Mesenchymal stem cell (in vitro differentiated cells and primary cell): Measurements from ENCODE around the gene SHF.
A peak's percentile ranks its signal among the peaks of the same experiment; 100 is the strongest.

ENCODE experiments used
- DNase-seq: peaks from one replicate; pipeline ENCODE4 v3.0.0-alpha.2; 2013
- H2AFZ ChIP-seq: one replicate; pipeline ENCODE4 v1.6.1; 2013; ENCODE audit warnings: low read depth, mild to moderate bottlenecking, control low read depth, inconsistent platforms, low read length, moderate library complexity
- H2AK5ac ChIP-seq: 2 replicates; pipeline ENCODE4 v1.6.1; 2013; ENCODE audit warnings: low read length, moderate library complexity, mild to moderate bottlenecking, inconsistent platforms; ENCODE audit not compliant: severe bottlenecking
- H2BK120ac ChIP-seq: one replicate; pipeline ENCODE4 v1.6.1; 2013; ENCODE audit warnings: low read depth, mild to moderate bottlenecking, inconsistent platforms, low read length, moderate library complexity
- H2BK12ac ChIP-seq, 2 experiments: one replicate each; pipeline ENCODE4 v1.6.1; 2013; ENCODE audit warnings: inconsistent platforms in 2 of 2, low read length in 2 of 2, mild to moderate bottlenecking in 2 of 2, moderate library complexity in 2 of 2, control low read depth in 1 of 2
- H2BK15ac ChIP-seq: one replicate; pipeline ENCODE4 v1.6.1; 2013; ENCODE audit warnings: mild to moderate bottlenecking, low read depth, inconsistent platforms; ENCODE audit not compliant: poor library complexity, severe bottlenecking
- H2BK5ac ChIP-seq: 2 replicates; pipeline ENCODE4 v1.6.1; 2013; ENCODE audit warnings: low read depth, mild to moderate bottlenecking, low read length, control low read depth, inconsistent platforms; ENCODE audit not compliant: poor library complexity, severe bottlenecking
- H3K14ac ChIP-seq, 2 experiments: one replicate each; pipeline ENCODE4 v1.6.1; 2013; ENCODE audit warnings: inconsistent platforms in 2 of 2, low read length in 2 of 2, control low read depth in 1 of 2, mild to moderate bottlenecking in 1 of 2, moderate library complexity in 1 of 2
- H3K18ac ChIP-seq, 2 experiments: one replicate each; pipeline ENCODE4 v1.6.1; 2013; ENCODE audit warnings: inconsistent platforms in 2 of 2, low read length in 2 of 2, control low read depth in 1 of 2, low read depth in 1 of 2, mild to moderate bottlenecking in 1 of 2
- H3K23ac ChIP-seq, 2 experiments: one replicate each; pipeline ENCODE4 v1.6.1; 2013; ENCODE audit warnings: inconsistent platforms in 2 of 2, low read length in 2 of 2, mild to moderate bottlenecking in 2 of 2, moderate library complexity in 2 of 2, control low read depth in 1 of 2
- H3K27ac ChIP-seq: 2 replicates; pipeline ENCODE4 v1.5.1; 2013; ENCODE audit warnings: mild to moderate bottlenecking, moderate library complexity, low read length, control low read depth, inconsistent platforms; ENCODE audit not compliant: poor library complexity, severe bottlenecking
- H3K27me3 ChIP-seq, 2 experiments: 2 replicates each; pipeline versions ENCODE4 v1.6.1 to v1.7.0; 2013; ENCODE audit warnings: low read length in 2 of 2, mild to moderate bottlenecking in 2 of 2, moderate library complexity in 2 of 2, control low read depth in 1 of 2, inconsistent platforms in 1 of 2; ENCODE audit not compliant: control insufficient read depth in 1 of 2, insufficient read depth in 1 of 2
- H3K36me3 ChIP-seq, 2 experiments: 2 replicates each; pipeline versions ENCODE4 v1.6.1 to v1.7.0; 2013; ENCODE audit warnings: low read length in 2 of 2, control low read depth in 1 of 2, inconsistent platforms in 1 of 2, low read depth in 1 of 2, mild to moderate bottlenecking in 1 of 2; ENCODE audit not compliant: insufficient read depth in 2 of 2, control insufficient read depth in 1 of 2
- H3K4ac ChIP-seq, 2 experiments: one replicate each; pipeline ENCODE4 v1.6.1; 2013; ENCODE audit warnings: inconsistent platforms in 2 of 2, low read length in 2 of 2, mild to moderate bottlenecking in 2 of 2, moderate library complexity in 2 of 2, control low read depth in 1 of 2, low read depth in 1 of 2
- H3K4me1 ChIP-seq: 2 replicates; pipeline ENCODE4 v1.6.1; 2013; ENCODE audit warnings: low read depth, low read length, control low read depth; ENCODE audit not compliant: control insufficient read depth, insufficient read depth
- H3K4me2 ChIP-seq: 2 replicates; pipeline ENCODE4 v1.6.1; 2013; ENCODE audit warnings: low read length, mild to moderate bottlenecking, inconsistent platforms; ENCODE audit not compliant: poor library complexity, severe bottlenecking
- H3K4me3 ChIP-seq, 2 experiments: 2 replicates each; pipeline versions ENCODE4 v1.5.1 to v1.7.0; 2013; ENCODE audit warnings: low read length in 2 of 2, mild to moderate bottlenecking in 2 of 2, control low read depth in 1 of 2, low read depth in 1 of 2; ENCODE audit not compliant: insufficient read depth in 1 of 2
- H3K79me1 ChIP-seq: replicated peaks from 2 replicates; pipeline ENCODE4 v1.6.1; 2013; ENCODE audit warnings: mild to moderate bottlenecking, control low read depth, low read length, inconsistent platforms; ENCODE audit not compliant: poor library complexity, severe bottlenecking
- H3K9ac ChIP-seq: 2 replicates; pipeline ENCODE4 v1.7.0; 2013; ENCODE audit warnings: mild to moderate bottlenecking, low read length, moderate library complexity
- H3K9me3 ChIP-seq: 2 replicates; pipeline ENCODE4 v1.7.0; 2013; ENCODE audit warnings: mild to moderate bottlenecking, low read length; ENCODE audit not compliant: control insufficient read depth
- H4K8ac ChIP-seq: one replicate; pipeline ENCODE4 v1.6.1; 2013; ENCODE audit warnings: inconsistent platforms, mild to moderate bottlenecking, low read length, moderate library complexity
- H4K91ac ChIP-seq: one replicate; pipeline ENCODE4 v1.6.1; 2013; ENCODE audit warnings: mild to moderate bottlenecking, low read length, inconsistent platforms
- WGBS: methylation state at CpG from one replicate; pipeline ENCODE4 v1.1.7; 2013; ENCODE audit warnings: mixed read lengths; 5-methylcytosine and 5-hydroxymethylcytosine counted together

Gene SHF

DNA sequence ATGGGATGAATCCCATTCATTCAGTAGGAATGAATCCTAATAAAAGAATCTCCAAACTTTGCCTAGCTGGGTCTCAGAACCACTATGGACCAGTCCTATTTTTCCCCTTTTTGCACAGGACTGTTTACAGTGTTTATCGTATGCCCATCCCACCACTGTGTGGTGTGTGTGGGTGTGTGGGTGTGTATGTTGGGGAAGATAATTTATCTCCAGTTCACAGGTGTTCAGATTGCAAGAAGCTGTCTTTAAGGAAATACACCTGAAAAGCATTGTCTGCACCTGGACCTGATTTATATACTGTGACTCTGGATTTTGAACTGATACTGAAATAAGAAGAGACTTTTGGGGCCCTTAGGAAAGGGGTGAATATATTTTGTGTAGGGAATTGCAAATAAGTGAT, 24.7 kb upstream of the SHF start:
- Histone ChIP-seq H4K8ac (no peak overlapping the region), H3K27me3 (peaks cover 19 to 25% of the 10 kb centered on the region in 2 experiments), H3K14ac (no peak overlapping the region), H3K23ac (no peak overlapping the region), H2AFZ (no peak overlapping the region), H3K79me1 (no peaks in the 10 kb centered on the region), H3K4me2 (no peak overlapping the region), H3K9me3 (no peaks in the 10 kb centered on the region), H2BK12ac (no peak overlapping the region), H3K9ac (no peak overlapping the region), H2BK15ac (no peak overlapping the region), H2BK5ac (no peak overlapping the region), H2AK5ac (no peak overlapping the region), H3K4me3 (no peak overlapping the region), H2BK120ac (no peak overlapping the region), H3K4ac (no peak overlapping the region), H3K18ac (no peak overlapping the region), H3K27ac (no peak overlapping the region), H3K36me3 (no peaks in the 10 kb centered on the region), H4K91ac (no peak overlapping the region), H3K4me1 (no peaks in the 10 kb centered on the region)
- WGBS: 92% methylated on average over 1 of the region's 1 CpG
- no peak for DNase-seq

- no peaks in the 10 kb centered on the region for H3K79me1 ChIP-seq
- no peak overlapping the region for H3K14ac ChIP-seq
- H2BK120ac ChIP-seq: no peak overlapping the region
- no peak overlapping the region for H3K18ac ChIP-seq
- H3K9me3 ChIP-seq: no peaks in the 10 kb centered on the region
- no peaks in the 10 kb centered on the region for H3K36me3 ChIP-seq
- H3K23ac ChIP-seq: no peak overlapping the region
- peaks cover 11 to 25% of the 10 kb centered on the region in 2 experiments for H3K27me3 ChIP-seq
- H2BK15ac ChIP-seq: no peak overlapping the region
- DNase-seq: peak; percentile 65
- H2BK5ac ChIP-seq: no peak overlapping the region
- H3K4ac ChIP-seq: no peak overlapping the region
- H2BK12ac ChIP-seq: no peak overlapping the region
- H2AK5ac ChIP-seq: no peak overlapping the region
- peak overlapping the region; percentile 36 for H3K9ac ChIP-seq
- no peaks in the 10 kb centered on the region for H3K4me1 ChIP-seq
- H4K8ac ChIP-seq: no peak overlapping the region
- no peak overlapping the region for H3K4me3 ChIP-seq
- H3K27ac ChIP-seq: no peak overlapping the region
- no peak overlapping the region for H4K91ac ChIP-seq
- no peak overlapping the region for H2AFZ ChIP-seq
- WGBS: 0% methylated on average over 2 of the region's 2 CpGs
- H3K4me2 ChIP-seq: no peak overlapping the region
Observed at GRCh38 chr15:45205192-45205591, 17.4 kb upstream of the SHF start.

GRCh38 chr15:45203182-45203581, 15.4 kb upstream of the SHF start:
- no peak for DNase-seq
- H3K9ac ChIP-seq: peak overlapping the region; percentile 36
- H4K91ac ChIP-seq: no peak overlapping the region
- no peaks in the 10 kb centered on the region for H3K9me3 ChIP-seq
- peaks cover 4 to 22% of the 10 kb centered on the region in 2 experiments for H3K27me3 ChIP-seq
- no peaks in the 10 kb centered on the region for H3K36me3 ChIP-seq
- H2BK5ac ChIP-seq: no peak overlapping the region
- H2BK15ac ChIP-seq: no peak overlapping the region
- no peak overlapping the region for H3K27ac ChIP-seq
- no peak overlapping the region for H4K8ac ChIP-seq
- peaks cover 6% of the 10 kb centered on the region for H3K4me1 ChIP-seq
- peak overlapping the region in 1 of 2 experiments; percentile 21 for H3K4me3 ChIP-seq
- H3K79me1 ChIP-seq: no peaks in the 10 kb centered on the region
- H3K4me2 ChIP-seq: no peak overlapping the region
- H2AK5ac ChIP-seq: no peak overlapping the region
- H3K23ac ChIP-seq: no peak overlapping the region
- 78% methylated on average over 3 of the region's 4 CpGs for WGBS
- no peak overlapping the region for H3K14ac ChIP-seq
- no peak overlapping the region for H2BK12ac ChIP-seq
- no peak overlapping the region for H3K18ac ChIP-seq
- no peak overlapping the region for H3K4ac ChIP-seq
- no peak overlapping the region for H2AFZ ChIP-seq
- H2BK120ac ChIP-seq: no peak overlapping the region

- Histone ChIP-seq H2AFZ (no peak overlapping the region), H3K27me3 (peaks cover 0 to 14% of the 10 kb centered on the region in 2 experiments), H3K79me1 (no peaks in the 10 kb centered on the region), H3K9me3 (no peaks in the 10 kb centered on the region), H3K36me3 (no peaks in the 10 kb centered on the region), H3K27ac (no peak overlapping the region), H2BK5ac (no peak overlapping the region), H3K23ac (no peak overlapping the region), H2AK5ac (no peak overlapping the region), H3K4me1 (peaks cover 6% of the 10 kb centered on the region), H2BK12ac (no peak overlapping the region), H2BK15ac (no peak overlapping the region), H3K4me2 (no peak overlapping the region), H3K18ac (no peak overlapping the region), H4K8ac (no peak overlapping the region), H4K91ac (no peak overlapping the region), H3K4me3 (no peak overlapping the region), H3K9ac (no peak overlapping the region), H3K4ac (no peak overlapping the region), H2BK120ac (no peak overlapping the region), H3K14ac (no peak overlapping the region)
- DNase-seq: no peak
- WGBS: 87% methylated on average over 7 of the region's 7 CpGs
Observed at GRCh38 chr15:45201869-45202268, 14.1 kb upstream of the SHF start.
